ENCODE measurements around the gene MARCHF10.
A peak's percentile ranks its signal among the peaks of the same experiment; 100 is the strongest.

Gene MARCHF10

GRCh38 chr17:62822080-62822904 is 14.2 kb upstream of the MARCHF10 start:
- DNase-seq, result no peak

DNA sequence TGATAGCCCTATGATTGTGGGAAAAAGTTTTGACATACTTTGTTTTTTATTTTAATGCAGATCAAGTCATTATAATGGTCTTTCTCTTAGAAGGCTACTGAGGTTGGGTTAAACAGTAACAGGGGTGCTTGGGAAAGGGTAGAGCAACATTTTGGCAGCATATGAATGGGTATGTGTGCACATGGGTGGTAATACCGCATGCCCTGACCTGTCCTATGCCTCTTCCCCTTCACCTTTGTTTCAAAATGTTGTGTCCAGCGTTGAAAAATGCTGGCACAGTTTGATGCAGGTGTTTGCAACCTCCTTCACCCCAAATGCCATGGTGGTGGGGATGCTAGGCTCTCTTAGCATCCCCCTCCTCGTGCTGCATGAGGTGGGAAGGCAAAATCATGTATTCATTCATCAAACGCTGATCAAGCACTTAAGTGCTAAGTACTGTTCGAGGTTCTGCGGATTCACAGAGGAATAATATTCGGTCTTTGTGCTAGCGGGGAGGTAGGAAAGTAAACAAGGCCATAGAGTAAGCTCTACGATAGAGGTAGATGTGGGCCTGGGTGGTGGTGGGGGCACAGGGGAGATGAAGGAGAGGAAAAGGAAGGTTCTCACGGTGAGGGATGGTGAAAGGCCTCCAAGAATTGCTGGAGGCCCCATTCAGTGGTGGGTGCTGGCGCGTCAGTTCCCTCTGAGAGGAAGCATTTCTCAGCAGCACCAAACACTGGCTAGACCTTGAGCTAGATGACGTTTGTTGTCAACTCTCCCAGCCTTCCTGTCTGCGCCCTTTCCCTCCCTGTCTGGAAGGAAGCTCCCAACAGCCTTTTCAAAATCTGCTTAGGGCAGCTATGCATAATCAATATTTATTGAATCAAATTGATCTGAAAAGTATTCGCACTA is 13.3 kb upstream of the MARCHF10 start:
- DNase-seq, result no peak

- peak in 2 of 56 donors; percentile 7 to 8 for DNase-seq
Observed at GRCh38 chr17:62819511-62820221, 11.6 kb upstream of the MARCHF10 start.

GRCh38 chr17:62818526-62818925 is 10.4 kb upstream of the MARCHF10 start:
- DNase-seq, result no peak

- no peak for DNase-seq
Observed at GRCh38 chr17:62816282-62816839, 8.2 kb upstream of the MARCHF10 start.

GRCh38 chr17:62809656-62810055 is 1.5 kb upstream of the MARCHF10 start:
- DNase-seq, result no peak

DNA sequence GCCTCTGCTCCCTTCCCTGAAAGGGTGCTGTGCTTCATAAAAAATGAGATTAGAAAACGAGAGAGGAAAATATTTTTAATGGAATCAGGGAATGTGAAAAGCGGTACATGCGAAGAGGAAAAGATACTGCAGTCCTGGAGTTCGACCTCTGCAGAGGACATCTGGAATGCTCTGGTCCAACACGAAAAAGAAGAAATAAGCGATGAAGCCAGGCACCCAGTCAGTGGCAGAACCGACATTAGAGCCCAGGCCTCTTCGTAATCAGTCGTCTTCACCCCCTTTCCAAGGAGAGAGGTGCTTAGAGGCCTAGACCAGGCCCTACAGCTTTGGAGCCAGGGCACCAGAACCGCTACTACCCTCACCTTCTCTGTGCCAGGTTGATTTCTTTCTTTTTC is 459 bp upstream of the MARCHF10 start:
- no peak for DNase-seq

- no peak for DNase-seq
Observed at GRCh38 chr17:62805234-62805633, 2.9 kb downstream of the MARCHF10 start.

GRCh38 chr17:62804822-62805221 is 3.3 kb downstream of the MARCHF10 start:
- no peak for DNase-seq

DNA sequence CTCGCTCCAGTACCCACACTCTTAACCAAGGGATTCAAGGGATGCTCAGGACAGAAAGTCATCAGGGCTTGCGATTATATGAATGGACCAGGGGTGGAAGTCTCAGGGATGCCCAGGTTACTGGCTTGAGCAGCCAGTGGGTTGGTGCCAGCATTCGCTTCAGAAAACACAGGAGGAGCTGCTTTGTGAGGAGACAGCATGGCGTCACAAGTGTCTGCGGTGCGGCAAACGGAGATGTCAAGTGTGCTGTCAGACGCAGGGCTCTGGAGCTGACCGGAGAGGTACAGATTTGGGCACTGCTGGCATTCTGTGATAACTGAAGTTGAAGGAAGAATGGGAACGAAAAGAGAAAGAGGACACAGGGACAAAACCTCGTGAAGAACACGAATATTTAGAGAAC is 4.1 kb downstream of the MARCHF10 start:
- DNase-seq, result no peak

- DNase-seq, result no peak
Observed at GRCh38 chr17:62802561-62803205, 5.4 kb downstream of the MARCHF10 start.

- DNase-seq, result no peak
Observed at GRCh38 chr17:62801553-62802114, 6.5 kb downstream of the MARCHF10 start.

DNA sequence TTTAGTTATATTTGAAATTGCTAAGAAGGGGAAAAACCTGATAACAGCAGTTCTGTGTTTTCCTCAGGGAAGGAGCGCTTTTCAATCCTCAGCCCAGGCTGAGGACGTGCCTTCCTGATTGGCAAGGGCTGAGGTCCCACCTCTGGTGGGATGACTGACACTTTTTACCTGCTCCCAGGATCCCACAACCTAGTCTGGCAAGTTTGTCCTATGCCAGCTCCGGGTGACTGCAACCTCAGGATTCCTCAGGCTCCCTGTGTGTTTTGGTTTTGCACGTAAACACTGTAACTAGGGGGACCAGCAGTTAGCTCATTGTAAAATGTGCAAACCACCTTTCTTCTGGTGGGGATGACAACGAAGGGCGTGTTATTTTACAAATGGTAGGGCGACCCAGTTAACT is 7.5 kb downstream of the MARCHF10 start:
- DNase-seq, result no peak

- no peak for DNase-seq
Observed at GRCh38 chr17:62797959-62798358, 10.2 kb downstream of the MARCHF10 start.

DNA sequence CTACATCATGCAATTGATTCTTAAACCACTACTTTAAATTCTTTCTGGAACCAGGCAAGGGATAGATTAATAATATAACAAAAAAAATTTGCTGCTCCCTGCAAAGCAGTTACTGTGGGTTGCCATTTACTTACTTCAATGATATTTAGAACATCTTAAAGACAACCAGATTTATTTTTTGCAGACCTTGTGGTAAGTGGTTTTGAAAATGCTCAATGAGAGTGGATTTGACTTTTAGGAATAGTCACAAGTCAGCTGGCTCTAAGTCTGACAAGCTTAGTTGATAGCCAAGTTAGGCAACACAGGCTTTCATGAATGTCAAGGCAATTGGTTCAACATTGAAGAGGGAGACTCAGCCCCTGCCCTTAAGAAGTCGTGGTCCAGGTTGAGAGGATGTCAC is 11.8 kb downstream of the MARCHF10 start:
- no peak for DNase-seq

DNA sequence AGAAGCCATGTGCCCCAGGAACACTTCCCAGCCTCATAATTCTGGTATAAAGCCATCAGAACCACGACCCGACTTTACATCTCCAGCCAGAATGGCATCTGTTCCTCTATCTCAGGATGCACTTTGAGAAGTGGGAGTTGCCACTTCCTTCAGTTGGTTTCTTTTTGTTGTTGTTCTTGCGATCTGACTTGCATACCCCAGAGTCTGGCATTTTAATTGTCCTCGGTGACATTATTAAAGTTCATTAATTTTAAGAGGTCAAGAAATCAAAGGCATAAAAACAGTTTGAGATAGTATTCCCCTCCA is 13.5 kb downstream of the MARCHF10 start:
- no peak for DNase-seq

GRCh38 chr17:62793919-62794665 is 14.0 kb downstream of the MARCHF10 start:
- no peak for DNase-seq

- DNase-seq, result no peak
Observed at GRCh38 chr17:62792447-62792800, 15.7 kb downstream of the MARCHF10 start.

DNA sequence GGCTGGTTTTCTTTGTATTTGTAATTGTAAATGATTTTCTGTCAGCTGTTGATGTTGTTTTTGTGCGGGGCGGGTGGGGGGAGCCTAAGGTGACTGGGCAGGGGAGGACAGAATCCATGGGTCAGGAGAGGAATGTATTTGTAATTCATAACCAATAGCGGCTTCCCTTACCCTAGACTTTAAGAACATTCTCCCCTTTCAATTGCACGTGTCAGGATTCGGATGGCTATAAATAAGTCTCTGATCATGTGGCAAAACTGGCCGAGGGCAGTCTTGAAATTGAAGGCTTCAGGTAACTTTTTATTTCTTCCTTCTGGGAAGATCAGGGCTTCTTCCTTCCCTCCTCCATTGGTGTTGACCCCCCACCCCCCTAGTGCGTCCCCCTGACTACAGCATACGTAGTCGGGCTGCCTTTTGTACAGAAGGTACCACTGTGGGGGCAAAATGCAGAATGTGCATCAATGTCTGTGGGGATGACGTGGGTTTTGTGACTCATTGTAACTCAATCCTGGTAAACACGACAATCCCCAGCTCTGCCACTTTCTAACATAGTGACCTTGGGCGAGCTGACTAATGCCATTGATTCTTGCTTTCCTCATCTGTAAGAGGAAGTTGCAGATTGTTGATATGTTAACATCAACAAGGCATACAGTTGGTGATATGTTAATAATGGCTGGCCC is 16.2 kb downstream of the MARCHF10 start:
- no peak for DNase-seq

Measured in amygdala (tissue), 56 donors.